Activated B cell treated with CpG ODN at 0.5 μM for 24 hours (primary cell): ENCODE results near the gene SACM1L. TPM values are rescaled to one million over a fixed set of nuclear protein-coding genes. Genes with fewer than 3 reads are reported as not detected.

ENCODE experiments used
- ATAC-seq: fragments of 200-7000 bp; cut with Tn5 transposase; one replicate; pipeline ENCODE4 v1.10.0; 2021; ENCODE audit warnings: low read depth, mild to moderate bottlenecking, moderate library complexity
- CTCF ChIA-PET: fragments of 350-600 bp; sonication (Branson Sonifier 250); formaldehyde crosslinking; loops from one replicate; lab custom pipeline; 2021; ENCODE audit warnings: antibody characterized with exemption; lab: Charles Lee
- POLR2A ChIA-PET: fragments of 350-600 bp; sonication (Branson Sonifier 250); formaldehyde crosslinking; loops from one replicate; lab custom pipeline; 2021; ENCODE audit warnings: antibody characterized with exemption; lab: Charles Lee
- DNase-seq: peaks from one replicate; pipeline ENCODE4 v3.0.0; 2022
- H3K27ac Mint-ChIP-seq: one replicate; pipeline ENCODE4 v1.8.0; 2020; ENCODE audit warnings: mixed read lengths
- H3K27me3 Mint-ChIP-seq: one replicate; pipeline ENCODE4 v1.8.0; 2021; ENCODE audit warnings: mixed read lengths
- H3K36me3 Mint-ChIP-seq: one replicate; pipeline ENCODE4 v1.8.0; 2021; ENCODE audit warnings: low read depth, mixed read lengths
- H3K4me1 Mint-ChIP-seq: one replicate; pipeline ENCODE4 v1.8.0; 2021; ENCODE audit warnings: mixed read lengths
- H3K4me3 Mint-ChIP-seq: one replicate; pipeline ENCODE4 v1.8.0; 2020; ENCODE audit warnings: mild to moderate bottlenecking, mixed read lengths
- H3K9me3 Mint-ChIP-seq: one replicate; pipeline ENCODE4 v1.8.0; 2020; ENCODE audit warnings: mixed read lengths
- CTCF ChIP-seq: fragments of 200-600 bp; IDR thresholded peaks from one replicate; pipeline ENCODE4 v1.8.0; 2022; ENCODE audit warnings: antibody characterized with exemption, mild to moderate bottlenecking
- intact Hi-C: fragments of 100-400 bp; cut with micrococcal nuclease; formaldehyde crosslinking; loops from one replicate; pipeline ENCODE4 v1.15.1; 2024
- total RNA-seq: library from RNA; stranded (reverse); gene quantifications from 2 replicates; pipeline ENCODE4 v1.2.3, GENCODE V29; 2022

Gene SACM1L
- total RNA-seq, 1 donor from 2014 or later = 55.5 TPM

GRCh38 chr3:45681221-45681620, 8.0 kb upstream of the SACM1L start:
- TF ChIP-seq CTCF = no peak
- ATAC-seq (no peak), DNase-seq (no peak)
- peaks cover 27% of the 10 kb centered on the region for H3K4me1 Mint-ChIP-seq
- H3K9me3 Mint-ChIP-seq = no peaks in the 10 kb centered on the region
- H3K4me3 Mint-ChIP-seq = no peak overlapping the region
- peaks cover 57% of the 10 kb centered on the region for H3K36me3 Mint-ChIP-seq
- H3K27me3 Mint-ChIP-seq = no peaks in the 10 kb centered on the region
- POLR2A ChIA-PET = interaction anchor here (0.7 to 1.6 kb wide), 2 partner anchors 8 to 85 kb away, joined by 5 to 8 read pairs; partner anchors contain the start of gene SACM1L
- intact Hi-C loops = no loop called here
- peak overlapping the region; percentile 35 for H3K27ac Mint-ChIP-seq
- CTCF ChIA-PET = no interaction called here

GRCh38 chr3:45681846-45682245, 7.3 kb upstream of the SACM1L start:
- POLR2A ChIA-PET = no interaction called here
- Mint-ChIP-seq H3K27ac (no peak overlapping the region), H3K9me3 (no peaks in the 10 kb centered on the region)

GRCh38 chr3:45682311-45682710, 6.9 kb upstream of the SACM1L start:
- intact Hi-C loops = no loop called here
- Mint-ChIP-seq H3K4me1 (peaks cover 17% of the 10 kb centered on the region), H3K4me3 (no peak overlapping the region), H3K27me3 (no peaks in the 10 kb centered on the region), H3K36me3 (peaks cover 47% of the 10 kb centered on the region), H3K27ac (no peak overlapping the region), H3K9me3 (no peaks in the 10 kb centered on the region)
- no peak for DNase-seq
- ATAC-seq = no peak
- TF ChIP-seq CTCF = no peak
- ChIA-PET CTCF (no interaction called here), POLR2A (no interaction called here)

More at GRCh38 chr3:45681846-45682245, 7.3 kb upstream of the SACM1L start:
- ATAC-seq = no peak
- no peak overlapping the region for H3K4me3 Mint-ChIP-seq
- H3K27me3 Mint-ChIP-seq = no peaks in the 10 kb centered on the region
- intact Hi-C loops = no loop called here
- CTCF ChIA-PET = no interaction called here
- no peak for DNase-seq
- TF ChIP-seq CTCF = no peak
- H3K36me3 Mint-ChIP-seq = peaks cover 51% of the 10 kb centered on the region
- H3K4me1 Mint-ChIP-seq = peaks cover 22% of the 10 kb centered on the region

GRCh38 chr3:45682786-45683185, 6.4 kb upstream of the SACM1L start:
- CTCF ChIA-PET = no interaction called here
- Mint-ChIP-seq H3K27me3 (no peaks in the 10 kb centered on the region), H3K4me1 (peaks cover 16% of the 10 kb centered on the region), H3K9me3 (no peaks in the 10 kb centered on the region), H3K27ac (no peak overlapping the region), H3K4me3 (no peak overlapping the region), H3K36me3 (peaks cover 42% of the 10 kb centered on the region)
- no peak for TF ChIP-seq CTCF
- ATAC-seq = no peak
- intact Hi-C loops = no loop called here
- POLR2A ChIA-PET = no interaction called here
- no peak for DNase-seq

GRCh38 chr3:45683417-45684326, 5.5 kb upstream of the SACM1L start:
- Mint-ChIP-seq H3K36me3 (peaks cover 38% of the 10 kb centered on the region), H3K27ac (peak overlapping the region; percentile 50), H3K9me3 (no peaks in the 10 kb centered on the region), H3K4me1 (peaks cover 24% of the 10 kb centered on the region), H3K4me3 (no peak overlapping the region), H3K27me3 (no peaks in the 10 kb centered on the region)
- ATAC-seq (no peak), DNase-seq (no peak)
- no peak for TF ChIP-seq CTCF
- intact Hi-C loops = no loop called here
- ChIA-PET CTCF (interaction anchor here (2.7 kb wide), 1 partner anchor 24 kb away, joined by 7 read pairs; no protein-coding TSS in a partner anchor), POLR2A (interaction anchor here (0.6 kb wide), 1 partner anchor 24 kb away, joined by 17 read pairs; no protein-coding TSS in a partner anchor)
